ENCODE results near the gene ARHGAP15. TPM values are rescaled to one million over a fixed set of nuclear protein-coding genes. Genes with fewer than 3 reads are reported as not detected.

The ARHGAP15 gene
- total RNA-seq, 1 experiment from 2014 or later: not detected

DNA sequence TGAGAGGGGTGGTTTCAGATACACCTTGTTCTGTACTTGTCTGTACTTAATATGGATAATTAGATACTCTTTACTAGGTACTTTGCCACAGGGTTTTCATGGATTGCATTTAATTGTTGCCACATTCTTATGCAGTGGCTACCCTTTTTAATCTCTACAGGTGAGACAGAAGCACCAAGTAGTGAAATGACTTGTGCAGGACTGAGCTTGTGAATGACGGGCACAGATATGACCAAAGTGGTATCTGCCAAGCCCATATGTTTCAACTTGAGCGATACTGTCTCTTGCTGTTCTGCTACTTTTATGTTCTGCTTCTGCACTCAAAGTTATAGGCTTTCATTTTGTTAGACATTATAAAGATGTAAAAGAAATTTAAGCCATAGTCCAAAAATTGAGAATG lies 288.2 kb downstream of the ARHGAP15 start:
- Histone ChIP-seq H3K4me3 (no peak overlapping the region), H3K4me2 (no peak overlapping the region), H3K27me3 (ENCODE audit: insufficient read depth, low read depth) (no peaks in the 10 kb centered on the region), H2AFZ (no peak overlapping the region), H3K36me3 (ENCODE audit: low read depth) (no peaks in the 10 kb centered on the region), H3K9me2 (ENCODE audit: insufficient read depth) (no peaks in the 10 kb centered on the region), H3K79me2 (ENCODE audit: low read depth) (no peaks in the 10 kb centered on the region), H3K4me1 (replicated peaks; ENCODE audit: insufficient read depth) (no peaks in the 10 kb centered on the region), H3K27ac (no peak overlapping the region), H3F3A (ENCODE audit: insufficient read depth, low read depth) (no peaks in the 10 kb centered on the region), H4K20me1 (ENCODE audit: insufficient read depth) (no peaks in the 10 kb centered on the region), H3K9me3 (ENCODE audit: insufficient read depth, low read depth) (no peaks in the 10 kb centered on the region)
- TF ChIP-seq, protein P1, sequence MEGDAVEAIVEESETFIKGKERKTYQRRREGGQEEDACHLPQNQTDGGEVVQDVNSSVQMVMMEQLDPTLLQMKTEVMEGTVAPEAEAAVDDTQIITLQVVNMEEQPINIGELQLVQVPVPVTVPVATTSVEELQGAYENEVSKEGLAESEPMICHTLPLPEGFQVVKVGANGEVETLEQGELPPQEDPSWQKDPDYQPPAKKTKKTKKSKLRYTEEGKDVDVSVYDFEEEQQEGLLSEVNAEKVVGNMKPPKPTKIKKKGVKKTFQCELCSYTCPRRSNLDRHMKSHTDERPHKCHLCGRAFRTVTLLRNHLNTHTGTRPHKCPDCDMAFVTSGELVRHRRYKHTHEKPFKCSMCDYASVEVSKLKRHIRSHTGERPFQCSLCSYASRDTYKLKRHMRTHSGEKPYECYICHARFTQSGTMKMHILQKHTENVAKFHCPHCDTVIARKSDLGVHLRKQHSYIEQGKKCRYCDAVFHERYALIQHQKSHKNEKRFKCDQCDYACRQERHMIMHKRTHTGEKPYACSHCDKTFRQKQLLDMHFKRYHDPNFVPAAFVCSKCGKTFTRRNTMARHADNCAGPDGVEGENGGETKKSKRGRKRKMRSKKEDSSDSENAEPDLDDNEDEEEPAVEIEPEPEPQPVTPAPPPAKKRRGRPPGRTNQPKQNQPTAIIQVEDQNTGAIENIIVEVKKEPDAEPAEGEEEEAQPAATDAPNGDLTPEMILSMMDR (conservative IDR thresholded peaks at IDR 0.05): no peak
- no peak for TF ChIP-seq EZH2 (IDR thresholded peaks at IDR 0.05; ENCODE audit: low read depth)
- CTCF ChIA-PET: no interaction called here
- BruUV-seq (replicated peaks): no TSS peak
- intact Hi-C loops (cut with micrococcal nuclease; ENCODE audit: unreplicated experiment): no loop called here
- no peak for DNase-seq
- POLR2A ChIA-PET (ENCODE audit: unreplicated experiment): no interaction called here

DNA sequence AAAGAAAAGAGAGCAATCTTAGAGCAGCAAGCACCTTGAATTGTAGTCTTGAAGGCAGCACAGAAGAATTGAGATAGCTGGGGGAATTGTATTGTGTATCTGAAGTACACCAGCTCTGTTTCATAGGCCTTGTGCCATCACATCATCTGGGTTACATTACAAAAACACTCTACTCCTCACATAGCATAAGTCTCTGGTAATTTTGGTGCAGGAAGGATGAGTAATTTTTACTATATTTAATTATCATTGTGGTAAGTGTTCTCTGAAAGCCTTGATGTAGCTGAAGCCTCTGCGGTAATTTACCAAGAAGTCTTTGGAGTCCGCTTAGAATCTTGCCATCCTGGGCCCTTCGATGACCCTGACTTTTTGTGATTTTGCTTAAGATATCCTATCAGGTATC lies 291.1 kb downstream of the ARHGAP15 start:
- Histone ChIP-seq H3K36me3 (ENCODE audit: low read depth) (no peaks in the 10 kb centered on the region), H3K27me3 (ENCODE audit: insufficient read depth, low read depth) (no peaks in the 10 kb centered on the region), H4K20me1 (ENCODE audit: insufficient read depth) (no peaks in the 10 kb centered on the region), H3K9me2 (ENCODE audit: insufficient read depth) (no peaks in the 10 kb centered on the region), H3K27ac (no peak overlapping the region), H3K4me2 (no peak overlapping the region), H3K79me2 (ENCODE audit: low read depth) (no peaks in the 10 kb centered on the region), H2AFZ (no peak overlapping the region), H3F3A (ENCODE audit: insufficient read depth, low read depth) (no peaks in the 10 kb centered on the region), H3K4me3 (no peak overlapping the region), H3K4me1 (replicated peaks; ENCODE audit: insufficient read depth) (no peaks in the 10 kb centered on the region), H3K9me3 (ENCODE audit: insufficient read depth, low read depth) (no peaks in the 10 kb centered on the region)
- no TSS peak for BruUV-seq (replicated peaks)
- CTCF ChIA-PET: no interaction called here
- POLR2A ChIA-PET (ENCODE audit: unreplicated experiment): no interaction called here
- intact Hi-C loops (cut with micrococcal nuclease; ENCODE audit: unreplicated experiment): no loop called here
- TF ChIP-seq EZH2 (IDR thresholded peaks at IDR 0.05; ENCODE audit: low read depth): no peak
- no peak for DNase-seq

DNA sequence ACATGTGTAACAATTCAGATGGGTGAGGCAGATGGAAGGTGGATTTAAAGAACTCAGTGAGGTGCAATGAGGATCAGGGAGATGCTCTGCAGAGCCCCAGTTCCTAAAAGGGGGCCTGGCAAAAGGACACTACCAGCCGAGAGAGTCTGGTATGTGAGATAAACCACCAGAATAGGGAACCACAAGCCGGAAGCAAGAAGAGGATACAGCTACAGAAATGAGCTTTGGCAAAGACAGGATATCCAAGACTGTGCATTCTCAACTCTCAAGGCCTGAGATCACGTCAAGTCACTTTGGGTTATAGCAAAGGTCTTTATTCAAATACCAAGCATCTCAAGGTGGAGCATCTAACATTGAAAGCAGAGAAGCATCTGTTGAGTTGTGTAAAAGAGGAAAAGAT lies 293.5 kb downstream of the ARHGAP15 start:
- intact Hi-C loops (cut with micrococcal nuclease; ENCODE audit: unreplicated experiment): no loop called here
- Histone ChIP-seq H4K20me1 (ENCODE audit: insufficient read depth) (no peaks in the 10 kb centered on the region), H3K4me2 (no peak overlapping the region), H3K27me3 (ENCODE audit: insufficient read depth, low read depth) (no peaks in the 10 kb centered on the region), H3F3A (ENCODE audit: insufficient read depth, low read depth) (no peaks in the 10 kb centered on the region), H3K9me3 (ENCODE audit: insufficient read depth, low read depth) (no peaks in the 10 kb centered on the region), H2AFZ (no peak overlapping the region), H3K36me3 (ENCODE audit: low read depth) (no peaks in the 10 kb centered on the region), H3K4me1 (replicated peaks; ENCODE audit: insufficient read depth) (no peaks in the 10 kb centered on the region), H3K79me2 (ENCODE audit: low read depth) (no peaks in the 10 kb centered on the region), H3K9me2 (ENCODE audit: insufficient read depth) (no peaks in the 10 kb centered on the region), H3K27ac (no peak overlapping the region), H3K4me3 (no peak overlapping the region)
- BruUV-seq (replicated peaks): no TSS peak
- CTCF ChIA-PET: no interaction called here
- DNase-seq: no peak
- POLR2A ChIA-PET (ENCODE audit: unreplicated experiment): no interaction called here
- no peak for TF ChIP-seq EZH2 (IDR thresholded peaks at IDR 0.05; ENCODE audit: low read depth)
- TF ChIP-seq, protein P1 (conservative IDR thresholded peaks at IDR 0.05): no peak

DNA sequence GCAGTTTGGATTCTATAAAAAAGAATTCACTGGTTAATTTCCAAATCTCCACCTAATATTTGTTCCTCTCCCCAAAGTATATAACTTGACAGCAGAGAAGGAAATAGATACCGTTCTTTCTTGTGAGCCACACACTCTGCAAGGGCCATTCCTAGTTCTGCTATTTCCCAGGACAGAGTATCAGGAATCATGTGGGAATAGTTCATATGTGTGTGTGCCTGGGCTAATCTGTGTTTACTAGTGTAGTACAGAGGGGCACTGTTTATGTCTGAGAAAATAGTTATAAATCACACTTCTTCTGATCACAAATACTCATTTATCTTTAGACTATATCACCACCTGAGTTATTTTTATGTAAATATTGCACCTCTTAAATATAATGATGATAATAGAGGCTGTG lies 296.7 kb downstream of the ARHGAP15 start:
- H3K27ac ChIP-seq: no peak overlapping the region
- ChIA-PET CTCF (no interaction called here), POLR2A (ENCODE audit: unreplicated experiment) (no interaction called here)

More for the DNA sequence above, 296.7 kb downstream of the ARHGAP15 start:
- intact Hi-C loops (cut with micrococcal nuclease; ENCODE audit: unreplicated experiment): no loop called here
- no peak for DNase-seq
- Histone ChIP-seq H3K79me2 (ENCODE audit: low read depth) (no peaks in the 10 kb centered on the region), H3K27me3 (ENCODE audit: insufficient read depth, low read depth) (no peaks in the 10 kb centered on the region), H3K36me3 (ENCODE audit: low read depth) (no peaks in the 10 kb centered on the region), H3K4me3 (no peak overlapping the region), H2AFZ (no peak overlapping the region), H3K4me1 (replicated peaks; ENCODE audit: insufficient read depth) (no peaks in the 10 kb centered on the region), H4K20me1 (ENCODE audit: insufficient read depth) (no peaks in the 10 kb centered on the region), H3K9me3 (ENCODE audit: insufficient read depth, low read depth) (no peaks in the 10 kb centered on the region), H3K4me2 (no peak overlapping the region), H3K9me2 (ENCODE audit: insufficient read depth) (no peaks in the 10 kb centered on the region), H3F3A (ENCODE audit: insufficient read depth, low read depth) (no peaks in the 10 kb centered on the region)
- no TSS peak for BruUV-seq (replicated peaks)
- TF ChIP-seq, protein P1 (conservative IDR thresholded peaks at IDR 0.05): no peak
- no peak for TF ChIP-seq EZH2 (IDR thresholded peaks at IDR 0.05; ENCODE audit: low read depth)
